Effector memory CD4-positive, alpha-beta T cell (primary cell): Measurements from ENCODE around the gene ZDHHC6.

ENCODE experiments used
- DNase-seq, 3 donors: peaks; one replicate each; pipeline ENCODE4 v3.0.0-alpha.2; 2020
- H3K27ac ChIP-seq: 2 replicates; pipeline ENCODE4 v1.7.0; 2013; ENCODE audit warnings: mild to moderate bottlenecking, low read length, moderate library complexity; ENCODE audit not compliant: insufficient read depth, poor library complexity, severe bottlenecking
- H3K27me3 ChIP-seq: replicated peaks from 2 replicates; pipeline ENCODE4 v1.7.0; 2013; ENCODE audit warnings: mild to moderate bottlenecking, low read length; ENCODE audit not compliant: insufficient read depth, control insufficient read depth, poor library complexity, severe bottlenecking
- H3K36me3 ChIP-seq: 2 replicates; pipeline ENCODE4 v1.7.0; 2013; ENCODE audit warnings: mild to moderate bottlenecking, low read length, moderate library complexity; ENCODE audit not compliant: control insufficient read depth, insufficient read depth
- H3K4me1 ChIP-seq: 2 replicates; pipeline ENCODE4 v1.7.0; 2013; ENCODE audit warnings: low read length, mild to moderate bottlenecking; ENCODE audit not compliant: control insufficient read depth, insufficient read depth, poor library complexity, severe bottlenecking
- H3K4me3 ChIP-seq: 2 replicates; pipeline ENCODE4 v1.7.0; 2013; ENCODE audit warnings: low read length, low read depth, mild to moderate bottlenecking; ENCODE audit not compliant: insufficient read depth, poor library complexity, severe bottlenecking
- H3K9me3 ChIP-seq: 2 replicates; pipeline ENCODE4 v1.7.0; 2013; ENCODE audit warnings: mild to moderate bottlenecking, low read length, moderate library complexity; ENCODE audit not compliant: control insufficient read depth

ZDHHC6 gene

GRCh38 chr10:112382515-112383235 is 64.0 kb downstream of the ZDHHC6 start:
- Histone ChIP-seq H3K27ac (no peak overlapping the region), H3K9me3 (no peaks in the 10 kb centered on the region), H3K27me3 (no peaks in the 10 kb centered on the region), H3K4me1 (peaks cover 9% of the 10 kb centered on the region), H3K4me3 (no peak overlapping the region), H3K36me3 (no peaks in the 10 kb centered on the region)
- no peak for DNase-seq
